Activated T-helper 1 cell treated with Interleukin-2 at 50 U/mL for 16 hours (primary cell): ENCODE results near the gene ROBO3.

Source experiments
- DNase-seq: peaks from one replicate; pipeline ENCODE4 v3.0.0-alpha.2; 2020; ENCODE audit warnings: low read depth

Gene ROBO3, protein sequence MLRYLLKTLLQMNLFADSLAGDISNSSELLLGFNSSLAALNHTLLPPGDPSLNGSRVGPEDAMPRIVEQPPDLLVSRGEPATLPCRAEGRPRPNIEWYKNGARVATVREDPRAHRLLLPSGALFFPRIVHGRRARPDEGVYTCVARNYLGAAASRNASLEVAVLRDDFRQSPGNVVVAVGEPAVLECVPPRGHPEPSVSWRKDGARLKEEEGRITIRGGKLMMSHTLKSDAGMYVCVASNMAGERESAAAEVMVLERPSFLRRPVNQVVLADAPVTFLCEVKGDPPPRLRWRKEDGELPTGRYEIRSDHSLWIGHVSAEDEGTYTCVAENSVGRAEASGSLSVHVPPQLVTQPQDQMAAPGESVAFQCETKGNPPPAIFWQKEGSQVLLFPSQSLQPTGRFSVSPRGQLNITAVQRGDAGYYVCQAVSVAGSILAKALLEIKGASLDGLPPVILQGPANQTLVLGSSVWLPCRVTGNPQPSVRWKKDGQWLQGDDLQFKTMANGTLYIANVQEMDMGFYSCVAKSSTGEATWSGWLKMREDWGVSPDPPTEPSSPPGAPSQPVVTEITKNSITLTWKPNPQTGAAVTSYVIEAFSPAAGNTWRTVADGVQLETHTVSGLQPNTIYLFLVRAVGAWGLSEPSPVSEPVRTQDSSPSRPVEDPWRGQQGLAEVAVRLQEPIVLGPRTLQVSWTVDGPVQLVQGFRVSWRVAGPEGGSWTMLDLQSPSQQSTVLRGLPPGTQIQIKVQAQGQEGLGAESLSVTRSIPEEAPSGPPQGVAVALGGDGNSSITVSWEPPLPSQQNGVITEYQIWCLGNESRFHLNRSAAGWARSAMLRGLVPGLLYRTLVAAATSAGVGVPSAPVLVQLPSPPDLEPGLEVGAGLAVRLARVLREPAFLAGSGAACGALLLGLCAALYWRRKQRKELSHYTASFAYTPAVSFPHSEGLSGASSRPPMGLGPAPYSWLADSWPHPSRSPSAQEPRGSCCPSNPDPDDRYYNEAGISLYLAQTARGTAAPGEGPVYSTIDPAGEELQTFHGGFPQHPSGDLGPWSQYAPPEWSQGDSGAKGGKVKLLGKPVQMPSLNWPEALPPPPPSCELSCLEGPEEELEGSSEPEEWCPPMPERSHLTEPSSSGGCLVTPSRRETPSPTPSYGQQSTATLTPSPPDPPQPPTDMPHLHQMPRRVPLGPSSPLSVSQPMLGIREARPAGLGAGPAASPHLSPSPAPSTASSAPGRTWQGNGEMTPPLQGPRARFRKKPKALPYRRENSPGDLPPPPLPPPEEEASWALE (N-terminal part only)

DNA sequence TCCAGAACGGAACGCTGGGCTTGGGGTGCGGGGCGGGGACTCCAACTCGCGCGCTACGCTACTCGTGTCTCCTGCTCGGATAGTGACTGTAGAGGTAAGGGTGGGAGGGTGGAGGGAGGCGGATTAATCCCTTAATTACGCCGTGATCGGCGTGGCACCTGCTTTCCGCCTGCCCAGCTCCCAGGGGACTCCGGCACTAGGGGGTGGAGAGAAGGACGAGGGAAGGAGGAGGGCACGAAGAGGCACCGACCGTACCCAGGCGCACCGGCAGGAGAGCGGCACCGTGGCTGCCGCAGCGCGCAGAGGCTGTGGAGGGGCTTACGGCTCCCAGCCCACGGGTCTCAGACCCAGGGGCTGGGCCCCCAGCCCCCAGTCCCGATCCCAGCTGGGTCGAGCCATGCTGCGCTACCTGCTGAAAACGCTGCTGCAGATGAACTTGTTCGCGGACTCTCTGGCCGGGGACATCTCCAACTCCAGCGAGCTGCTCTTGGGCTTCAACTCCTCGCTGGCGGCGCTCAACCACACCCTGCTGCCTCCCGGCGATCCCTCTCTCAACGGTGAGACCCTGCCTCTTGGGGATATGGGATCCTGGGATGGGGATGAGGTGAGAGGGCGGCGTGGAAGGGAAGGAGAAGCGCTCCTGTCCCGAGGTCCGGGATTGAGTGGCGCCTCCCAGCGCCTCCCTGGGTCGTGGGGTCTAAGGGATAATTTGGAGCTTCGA, at the start of gene ROBO3:
Gene ROBO3, plus strand, starts transcription at position 252 of the 721 bp plus-strand sequence. Its CDS starts 146 bp downstream, at position 398.
- DNase-seq = no peak

DNA sequence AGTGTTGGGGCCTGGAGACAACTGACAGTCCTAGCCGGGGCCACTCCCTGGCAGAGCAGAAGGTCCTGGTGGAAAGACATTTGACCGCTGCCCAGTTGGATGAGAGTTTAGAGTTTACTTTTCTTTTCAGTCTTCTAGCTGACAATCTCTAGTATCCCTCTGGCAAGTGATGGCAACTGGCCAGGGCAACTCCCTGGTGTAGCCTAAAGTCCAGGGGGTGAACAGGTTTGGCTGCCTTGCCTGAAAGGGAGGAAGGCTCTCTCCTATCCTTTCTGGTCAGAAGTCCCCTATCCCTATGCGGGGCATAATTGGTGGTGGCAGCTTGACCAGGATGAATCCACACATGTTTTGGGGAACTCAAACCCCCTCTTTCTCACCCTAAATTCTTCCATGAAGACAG, 48.2 kb upstream of the ROBO3 start:
- no peak for DNase-seq

DNA sequence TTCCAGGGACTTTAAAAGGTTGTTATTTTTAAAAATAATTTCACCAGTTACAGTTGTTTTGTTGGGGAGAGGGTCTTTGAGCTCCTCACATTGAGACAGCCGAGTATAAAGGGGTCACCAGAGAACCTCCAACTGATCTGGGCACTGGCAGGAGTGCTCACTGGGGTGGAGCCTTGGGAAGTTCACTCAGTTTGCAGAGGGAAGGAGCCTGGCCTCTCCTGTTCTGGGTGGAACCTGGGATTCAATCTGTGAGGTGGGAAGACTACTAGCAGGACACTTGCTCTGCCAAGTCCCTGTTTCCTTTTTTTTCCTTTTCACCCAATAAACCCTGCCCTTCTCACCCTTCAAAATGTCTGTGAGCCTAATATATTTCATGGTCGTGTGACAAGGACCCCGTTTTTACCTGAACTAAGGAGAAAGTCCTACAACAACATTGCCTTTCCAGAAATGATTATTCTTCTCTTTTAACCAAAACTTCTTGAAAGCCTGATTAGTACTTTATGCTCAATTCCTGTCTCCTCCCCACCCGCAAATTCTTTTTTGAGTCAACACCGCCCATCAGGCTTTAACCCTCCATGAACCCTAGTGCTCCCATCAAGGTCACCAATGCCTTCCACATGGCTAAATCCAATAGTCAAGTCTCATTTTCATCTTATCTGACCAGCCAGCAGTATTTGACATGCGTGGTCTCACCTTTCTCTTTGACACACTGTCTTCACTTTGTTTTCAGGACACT, 43.1 kb upstream of the ROBO3 start:
- DNase-seq = no peak

DNA sequence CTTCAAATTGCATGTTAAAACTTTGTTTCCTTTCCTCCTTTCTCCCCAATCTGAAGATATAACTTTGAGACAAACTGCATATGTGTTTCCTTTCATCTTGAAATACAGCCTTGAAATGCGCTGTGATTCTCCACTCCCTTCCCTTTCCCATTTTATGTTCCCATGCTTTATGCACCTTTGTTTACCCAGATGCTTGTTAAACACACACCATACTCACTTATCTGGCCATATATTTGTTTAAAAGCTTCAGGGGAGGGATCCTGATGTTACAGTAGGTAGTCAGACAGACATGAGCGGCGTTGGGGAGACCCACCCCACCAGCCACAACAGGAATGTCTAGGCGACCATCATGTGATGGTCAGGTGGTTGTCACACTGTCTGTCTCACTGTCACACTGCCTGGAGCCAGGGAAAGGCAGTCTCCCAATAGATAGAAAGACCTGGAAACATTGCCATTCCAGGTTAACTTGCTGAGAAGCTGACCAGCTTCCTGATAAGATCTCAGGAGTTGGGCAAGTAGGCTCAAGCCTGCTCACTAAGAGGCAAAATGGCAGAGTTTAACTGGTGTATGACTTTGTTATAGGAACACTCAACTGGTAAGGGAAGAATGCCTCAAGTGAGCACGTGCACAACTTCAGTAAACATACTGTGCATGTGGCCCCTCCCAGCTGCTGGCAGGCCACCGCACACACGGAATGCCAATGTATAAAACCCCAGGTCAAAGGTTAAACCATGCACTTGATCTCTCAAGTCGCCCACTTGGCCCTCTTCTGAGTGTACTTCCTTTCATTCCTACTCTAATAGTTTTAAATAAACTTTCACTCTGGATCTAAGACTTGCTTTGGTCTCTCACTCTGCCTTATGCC, 41.5 kb upstream of the ROBO3 start:
- DNase-seq = no peak

DNA sequence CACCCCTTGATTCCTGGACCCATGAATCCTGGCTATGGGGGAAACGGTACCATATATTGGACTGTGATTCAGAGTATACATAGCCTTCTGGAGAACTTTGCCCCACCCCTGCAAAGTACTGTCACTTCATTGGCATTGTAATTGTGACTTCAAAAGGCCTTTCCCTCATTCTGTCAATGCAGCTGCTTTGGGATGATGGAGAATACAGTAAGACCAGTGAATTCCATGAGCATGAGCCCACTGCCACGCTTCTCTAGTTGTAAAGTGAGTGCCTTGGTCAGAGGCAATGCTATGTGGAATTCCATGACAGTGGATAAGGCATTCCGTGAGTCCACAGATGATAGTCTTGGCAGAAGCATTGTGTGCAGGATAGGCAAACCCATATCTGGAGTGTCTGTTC, 39.4 kb upstream of the ROBO3 start:
- DNase-seq = no peak

DNA sequence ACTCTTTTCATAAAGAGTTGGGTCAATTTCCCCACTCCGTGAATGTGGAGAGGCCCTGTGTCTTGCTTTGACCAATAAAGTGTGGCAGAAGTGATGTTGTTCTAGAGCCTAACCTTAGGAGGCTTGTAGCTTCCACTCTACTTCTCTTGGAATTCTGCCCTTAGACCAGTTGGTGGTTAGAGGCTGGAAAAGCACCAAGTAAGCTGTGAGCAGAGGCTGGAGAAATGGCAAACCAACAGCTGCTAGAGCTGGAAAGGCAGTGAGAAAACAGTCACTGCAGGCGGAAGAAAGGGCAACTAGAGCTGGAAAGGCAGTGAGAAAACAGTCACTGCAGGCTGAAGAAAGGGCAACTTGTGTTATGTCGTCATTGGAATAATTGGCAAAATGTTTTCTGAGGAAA, 35.2 kb upstream of the ROBO3 start:
- DNase-seq = no peak

DNA sequence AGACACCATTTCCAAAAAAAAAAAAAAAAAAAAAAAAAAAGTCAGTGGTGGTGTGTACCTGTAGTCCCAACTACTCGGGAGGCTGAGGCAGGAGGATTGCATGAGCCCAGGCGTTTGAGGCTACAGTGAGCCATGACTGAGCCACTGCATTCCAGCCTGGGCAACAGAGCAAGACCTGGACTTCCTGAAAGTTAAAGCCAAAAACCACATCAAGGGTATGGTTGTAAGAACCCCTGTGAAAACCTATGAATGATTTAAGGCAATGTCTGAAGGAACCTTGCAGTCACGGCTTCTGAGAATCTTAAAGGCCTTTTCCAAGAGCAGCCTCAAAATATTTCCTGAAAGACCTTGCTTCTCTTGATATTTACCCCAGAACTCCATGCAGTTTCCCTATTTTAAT, 34.5 kb upstream of the ROBO3 start:
- DNase-seq = no peak

DNA sequence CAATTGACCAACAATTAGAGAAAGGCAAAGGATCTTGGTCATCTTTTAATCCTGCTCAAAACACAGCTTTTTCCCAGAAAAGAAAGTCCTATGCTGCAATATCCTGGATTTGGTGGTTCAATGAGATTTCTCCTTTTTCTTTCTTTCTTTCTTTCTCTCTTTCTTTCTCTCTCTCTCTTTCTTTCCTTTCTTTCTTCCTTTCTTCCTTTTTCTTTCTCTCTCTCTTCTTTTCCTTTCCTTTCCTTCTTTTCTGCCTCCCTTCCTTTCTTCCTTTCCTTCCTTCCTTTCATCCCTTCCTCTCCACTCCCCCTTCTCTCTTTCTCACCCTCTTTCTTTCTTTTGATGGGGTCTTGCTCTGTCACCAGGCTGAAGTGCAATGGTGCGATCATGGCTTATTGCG, 33.3 kb upstream of the ROBO3 start:
- no peak for DNase-seq

DNA sequence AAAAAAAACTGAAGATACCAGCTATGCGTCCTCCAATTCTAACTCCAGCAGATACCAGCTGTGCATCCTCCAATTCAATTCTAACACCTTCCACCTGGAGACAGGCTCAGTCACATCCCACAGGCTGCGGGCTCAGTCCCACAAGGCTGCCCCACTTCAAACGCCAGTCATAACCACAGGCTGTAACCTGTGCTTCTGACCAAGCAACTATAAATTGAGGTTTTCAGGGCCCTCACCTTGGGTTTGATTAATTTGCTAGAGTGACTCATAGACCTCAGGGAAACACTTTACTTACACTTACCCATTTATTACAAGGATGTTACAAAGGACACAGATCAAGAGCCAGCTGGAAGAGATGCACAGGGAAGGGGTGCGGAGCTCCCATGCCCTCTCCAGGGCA, 32.7 kb upstream of the ROBO3 start:
- no peak for DNase-seq

DNA sequence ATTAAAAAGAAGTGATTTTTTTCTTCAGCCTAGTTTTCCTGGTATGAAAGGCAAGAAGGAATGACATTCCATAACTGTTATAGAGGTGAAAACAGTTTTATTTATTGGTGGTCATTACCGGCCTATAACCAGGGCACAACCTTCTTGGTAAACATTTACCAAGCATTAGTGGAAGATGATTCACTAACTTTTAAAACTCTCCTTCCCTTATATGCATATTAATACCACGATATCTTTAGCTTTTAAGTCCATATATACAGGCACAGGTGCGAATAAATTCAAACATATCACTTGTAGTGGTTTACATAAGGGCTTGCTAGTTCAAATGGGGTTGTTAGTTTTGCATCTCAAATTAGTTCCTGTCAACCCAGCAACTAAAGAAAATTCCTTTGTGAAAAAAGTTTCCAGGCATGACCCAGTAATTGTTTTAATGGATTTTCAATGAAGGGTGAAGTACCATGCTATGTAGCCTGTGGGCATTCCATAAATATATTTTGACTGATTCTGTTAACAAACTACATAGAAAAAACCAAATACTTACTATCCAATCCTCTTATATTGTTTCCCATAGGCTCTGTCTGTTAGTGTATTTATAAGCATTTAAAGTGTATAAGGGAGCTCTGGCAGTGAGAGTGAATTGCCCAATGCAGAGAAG, 30.6 kb upstream of the ROBO3 start:
- DNase-seq = no peak

DNA sequence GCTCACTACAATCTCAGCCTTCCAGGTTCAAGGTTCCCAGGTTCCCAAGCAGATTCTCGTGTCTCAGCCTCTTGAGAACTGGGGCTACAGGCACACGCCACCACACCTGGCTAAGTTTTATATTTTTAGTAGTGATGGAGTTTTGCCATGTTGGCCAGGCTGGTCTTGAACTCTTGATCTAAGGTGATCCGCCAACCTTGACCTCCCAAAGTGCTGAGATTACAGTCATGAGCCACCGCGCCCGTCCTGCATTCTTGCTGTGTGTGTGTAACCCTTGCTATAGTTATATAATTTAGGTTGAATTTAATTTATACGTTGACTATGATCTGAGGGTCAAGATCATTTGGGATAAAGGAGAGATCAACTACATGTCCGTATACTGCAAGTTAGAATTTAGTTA, 29.3 kb upstream of the ROBO3 start:
- DNase-seq = no peak

DNA sequence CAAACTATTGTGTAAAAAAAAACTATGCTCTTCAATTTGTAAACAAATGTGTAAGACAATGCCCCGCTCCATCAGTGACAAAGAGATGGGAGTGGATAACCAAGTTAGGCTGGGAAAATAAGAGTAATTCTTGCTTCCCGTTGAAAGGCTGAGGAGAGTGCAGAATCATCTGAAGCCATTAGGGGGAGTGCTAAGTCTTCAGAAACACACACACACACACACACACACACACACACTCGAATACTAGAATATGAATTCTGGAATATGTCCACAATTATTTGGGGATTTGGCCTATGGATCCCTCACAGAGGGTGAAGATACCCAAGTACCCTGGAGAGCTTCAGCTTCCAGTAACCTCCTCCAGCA, 27.8 kb upstream of the ROBO3 start:
- DNase-seq = no peak

DNA sequence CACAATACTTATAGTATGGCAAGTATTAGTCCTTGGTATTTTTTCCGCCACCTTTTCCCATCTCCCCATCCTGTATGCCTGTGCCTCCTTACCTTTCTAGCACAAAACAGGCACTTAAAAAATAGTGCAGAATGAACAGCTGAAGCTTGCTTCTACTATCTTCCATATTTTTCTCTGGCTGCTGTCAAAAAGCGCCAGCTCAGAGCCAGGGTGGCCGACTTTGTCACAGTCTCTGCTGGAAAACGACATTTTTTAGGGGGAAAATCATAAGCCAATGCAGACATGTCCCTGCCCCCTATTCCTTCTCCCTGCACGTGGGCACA, 26.5 kb upstream of the ROBO3 start:
- no peak for DNase-seq

DNA sequence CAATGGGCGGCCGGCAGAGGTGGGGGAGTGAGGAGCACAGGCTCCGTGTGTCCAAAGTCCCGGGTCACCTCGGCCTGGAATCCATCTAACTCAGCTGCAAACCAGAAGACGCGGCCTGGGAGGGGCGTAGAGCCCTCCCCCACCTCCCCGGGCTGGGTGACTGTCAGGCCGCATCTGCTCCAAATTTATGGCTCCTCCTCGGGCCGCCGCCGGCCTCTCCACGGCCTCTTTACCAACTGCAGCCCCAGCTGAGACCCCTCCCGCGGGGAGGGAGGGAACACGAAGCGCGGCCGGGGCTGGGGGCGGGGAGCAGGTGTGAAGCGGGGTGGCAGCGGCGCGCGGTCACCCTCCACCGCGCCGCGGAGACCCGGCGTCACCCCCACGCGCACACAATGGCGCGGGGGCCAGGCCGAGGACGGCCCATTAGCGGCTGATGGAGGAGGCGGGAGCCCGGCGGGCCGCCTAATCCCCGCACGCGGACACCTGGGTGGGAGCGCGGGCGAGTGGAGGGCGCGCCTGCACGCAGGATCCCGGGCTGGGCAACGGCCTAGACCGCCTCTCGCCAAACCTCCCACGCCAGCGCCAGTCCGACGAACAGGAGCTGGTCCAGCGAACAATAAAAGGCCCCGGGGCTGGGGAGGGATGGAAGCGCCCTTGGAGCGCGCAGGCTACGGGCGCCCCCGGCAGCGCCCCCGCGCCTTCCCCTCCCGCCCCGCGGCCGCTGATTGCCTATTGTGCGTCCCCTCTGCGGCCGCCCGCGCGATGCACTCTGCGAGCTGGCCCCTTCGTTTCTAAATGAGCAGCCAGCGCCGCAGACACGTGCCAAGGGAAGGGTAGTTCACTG, 25.9 kb upstream of the ROBO3 start:
- no peak for DNase-seq

DNA sequence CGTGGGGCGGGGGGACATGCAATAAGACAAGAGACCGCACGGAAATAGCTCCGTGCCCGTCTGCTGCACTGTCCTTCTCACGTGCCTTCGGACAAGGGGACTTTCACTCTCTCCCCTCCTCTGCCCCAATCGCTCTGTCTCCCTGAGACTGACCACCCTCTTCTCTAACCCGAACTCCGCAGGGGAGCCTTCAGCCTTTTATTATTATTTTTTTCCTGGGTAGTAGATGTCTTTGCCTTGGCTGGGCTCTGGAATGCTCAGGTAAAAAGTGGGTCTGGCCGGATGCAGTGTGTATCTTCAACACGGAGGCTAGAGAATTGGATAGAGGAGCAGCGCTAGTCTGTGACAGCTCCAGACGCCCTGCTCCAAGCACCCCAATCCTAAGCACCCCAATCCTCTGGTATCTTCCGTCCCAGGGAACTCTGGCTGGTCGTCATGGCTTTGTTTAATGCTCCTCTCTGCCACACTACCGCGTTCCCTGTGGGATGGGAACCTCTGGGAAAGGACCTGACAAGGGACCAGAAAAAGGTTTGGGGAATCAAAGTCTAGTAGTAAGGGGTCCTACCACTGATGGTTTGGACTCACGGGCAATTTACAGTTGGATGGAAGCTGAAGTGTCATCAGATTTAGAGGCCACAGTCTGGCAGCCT, 25.1 kb upstream of the ROBO3 start:
- no peak for DNase-seq

DNA sequence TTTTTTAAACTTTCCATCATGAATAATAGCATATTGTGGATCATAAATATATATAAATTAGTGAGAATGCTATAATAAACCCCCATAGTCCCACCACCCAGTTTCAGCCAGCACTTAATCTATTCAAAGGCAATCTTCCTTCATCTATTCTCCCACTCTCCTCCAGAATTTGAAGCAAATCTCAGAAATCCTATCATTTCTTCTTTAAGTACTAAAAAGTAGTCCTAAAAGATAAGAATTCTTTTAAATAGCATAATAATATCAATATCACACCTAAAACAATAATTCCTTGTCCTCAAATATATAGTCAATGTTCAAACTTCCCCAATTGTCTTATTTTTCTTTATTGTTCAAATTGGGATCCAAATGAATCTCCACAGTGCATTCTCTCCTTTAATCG, 24.6 kb upstream of the ROBO3 start:
- DNase-seq = no peak

DNA sequence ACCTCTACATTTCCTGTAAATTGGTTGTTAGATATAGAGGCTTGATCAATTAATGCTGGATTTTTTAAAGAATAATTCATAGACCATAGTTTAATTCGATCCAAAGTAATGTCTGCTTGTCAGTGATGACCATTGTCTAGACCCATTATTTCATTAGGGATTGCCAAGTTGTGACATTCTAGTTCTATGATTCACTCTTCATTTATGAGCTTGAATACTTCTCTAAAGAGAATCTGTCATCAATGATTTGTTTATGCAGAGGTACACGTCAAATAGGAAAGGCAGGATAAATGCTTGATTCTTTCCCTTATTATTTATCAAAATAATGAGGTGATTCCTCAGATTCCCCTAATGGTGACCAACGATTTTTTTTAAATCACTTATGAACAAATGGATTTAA, 24.0 kb upstream of the ROBO3 start:
- no peak for DNase-seq

DNA sequence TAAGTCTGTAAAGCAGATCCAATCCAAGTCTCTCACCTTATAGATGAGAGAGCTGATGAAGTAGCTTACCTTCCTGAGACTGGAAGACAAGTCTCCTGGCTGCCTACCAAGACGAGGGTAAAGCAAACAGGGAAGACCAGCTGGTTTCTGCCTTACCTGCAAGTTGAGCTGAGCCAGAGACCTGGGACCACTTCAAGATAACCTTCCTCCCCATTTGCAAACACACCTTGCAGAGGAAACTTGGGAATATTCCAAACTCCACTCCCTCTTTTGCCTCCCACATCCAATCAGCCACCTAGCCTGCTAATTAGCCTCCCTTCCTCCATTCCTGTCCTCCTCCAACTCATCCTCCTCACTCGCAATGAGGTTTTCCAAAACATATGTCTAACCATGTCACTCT, 23.4 kb upstream of the ROBO3 start:
- no peak for DNase-seq
